Ecto neural progenitor cell (in vitro differentiated cells): ENCODE results near the gene CARS2.
"Not testable (repeated sequence)": the region's sequence is repeated elsewhere in the genome, so short reads cannot be mapped to it uniquely, and the experiment has no call there.

ENCODE experiments used
- DNase-seq: peaks from one replicate; pipeline ENCODE4 v3.0.0-alpha.2; 2018; ENCODE audit warnings: low spot score

CARS2 gene

DNA sequence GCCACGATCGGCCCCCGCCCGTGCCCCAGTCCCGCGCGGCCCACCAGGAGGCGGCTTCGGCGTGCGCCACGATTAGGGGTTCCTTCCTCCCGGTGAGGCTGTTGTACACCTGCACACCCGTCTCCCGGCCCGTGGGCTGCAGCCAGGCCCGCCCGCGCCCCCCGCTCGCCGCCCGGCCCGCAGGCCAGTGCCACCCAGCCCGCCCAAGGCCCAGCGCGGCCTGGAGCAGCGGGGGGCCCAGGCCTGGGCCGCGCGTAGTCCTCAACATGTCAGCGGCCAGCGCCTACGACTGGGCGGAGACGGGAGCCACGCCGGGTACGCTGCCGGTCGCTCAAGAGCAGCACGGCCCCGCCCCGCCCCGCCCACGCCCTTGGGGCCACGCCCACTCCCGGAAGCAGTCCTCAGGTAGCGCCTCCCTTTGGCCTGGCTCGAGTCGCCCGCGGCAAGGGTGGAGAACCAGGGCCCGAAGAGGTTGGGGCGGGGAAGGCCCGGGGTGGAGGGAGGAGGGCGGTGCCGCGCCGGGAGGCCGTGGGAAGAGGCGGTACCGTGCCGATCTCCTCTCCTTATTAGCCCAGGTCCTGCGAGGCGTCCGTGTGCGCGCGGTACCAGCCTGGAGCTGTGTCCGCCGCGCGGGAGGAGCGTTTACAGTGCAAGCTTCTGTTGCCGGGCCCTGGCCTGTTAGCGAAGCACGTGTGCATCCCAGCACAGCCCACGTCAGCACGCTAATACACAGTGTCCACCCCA lies at the start of gene CARS2:
CARS2 (minus strand) TSS at position 291 of the 744 bp plus-strand sequence; CDS start at position 268, 23 bp downstream.
- peak; percentile 99 for DNase-seq

DNA sequence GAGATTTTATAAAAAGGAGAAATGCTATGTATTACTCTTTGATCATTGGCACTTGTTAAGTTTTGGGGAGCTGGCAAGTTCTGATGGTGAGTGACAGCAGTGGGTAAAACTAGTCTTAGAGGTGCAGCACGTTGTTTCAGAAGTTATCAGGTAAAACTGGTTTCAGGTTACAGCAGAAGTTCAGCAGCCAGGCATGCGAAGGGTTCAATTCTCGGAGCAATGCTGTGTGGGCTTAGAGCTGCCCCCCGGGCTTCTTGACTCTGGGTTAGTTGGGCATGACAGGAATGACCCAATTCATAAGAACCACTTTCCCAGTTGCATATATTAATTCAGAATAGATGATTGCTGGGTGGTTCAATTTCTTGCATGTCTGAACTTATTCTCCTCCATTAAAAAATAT lies 42.4 kb upstream of the CARS2 start:
- DNase-seq, result no peak

DNA sequence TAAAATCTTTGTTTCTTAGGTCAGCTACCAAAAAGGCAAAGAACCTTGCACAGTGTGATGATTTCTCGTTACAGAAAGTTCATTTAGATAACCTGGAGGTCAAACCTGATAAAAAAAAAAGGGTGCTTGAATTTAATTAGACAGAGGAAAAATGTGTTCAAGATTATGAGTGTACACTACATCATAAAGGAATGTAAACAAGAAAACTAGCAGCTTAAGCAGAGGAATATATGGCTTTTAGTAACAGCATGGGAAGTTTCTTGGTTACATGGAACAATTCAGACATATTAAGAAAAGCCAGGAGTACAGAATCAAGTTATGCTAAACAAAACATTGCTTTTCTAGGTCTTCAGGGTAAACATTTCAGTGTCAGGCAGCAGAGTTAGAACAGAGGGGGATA lies 40.5 kb upstream of the CARS2 start:
- no peak for DNase-seq

DNA sequence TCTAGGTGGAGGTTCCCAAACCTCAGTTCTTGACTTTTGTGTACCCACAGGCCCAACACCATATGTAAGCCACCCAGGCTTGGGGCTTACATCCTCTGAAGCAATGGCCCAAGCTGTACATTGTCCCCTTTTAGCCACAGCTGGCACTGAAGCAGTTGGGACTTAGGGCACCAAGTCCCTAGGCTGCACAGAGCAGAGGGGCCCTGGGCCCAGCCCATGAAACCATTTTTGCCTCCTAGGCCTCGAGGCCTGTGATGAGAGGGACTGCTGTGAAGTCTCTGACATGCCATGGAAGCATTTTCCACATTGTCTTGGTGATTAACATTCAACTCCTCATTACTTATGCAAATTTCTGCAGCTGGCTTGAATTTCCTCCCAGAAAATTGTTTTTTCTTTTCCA lies 37.8 kb upstream of the CARS2 start:
- no peak for DNase-seq

- DNase-seq, result no peak
These were observed 31.6 kb upstream of the CARS2 start for GRCh38 chr13:110737555-110737954.

- DNase-seq, result no peak
These were observed 28.6 kb upstream of the CARS2 start for GRCh38 chr13:110734561-110734960.

- no peak for DNase-seq
These were observed 25.2 kb upstream of the CARS2 start for GRCh38 chr13:110731072-110731471.

DNA sequence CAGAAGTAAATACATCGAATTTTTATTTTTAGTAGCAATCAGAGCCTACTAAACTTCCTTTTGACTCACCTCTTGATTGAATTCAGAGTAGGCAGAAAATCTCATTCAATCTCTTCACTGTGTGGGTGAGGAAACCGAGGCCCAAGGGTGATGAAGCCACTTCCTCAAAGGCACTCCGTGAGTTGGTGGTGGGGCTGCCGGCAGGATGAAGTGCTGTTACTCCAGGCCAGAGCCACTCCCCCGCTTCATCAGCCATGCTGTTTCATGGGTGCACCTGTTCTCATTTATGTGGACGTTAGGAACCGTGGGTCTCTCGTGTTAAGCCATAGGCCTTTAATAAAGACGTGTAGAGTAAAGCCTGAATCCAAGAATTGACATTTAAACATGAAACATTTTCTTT lies 20.8 kb upstream of the CARS2 start:
- no peak for DNase-seq

- not testable (repeated sequence) for DNase-seq
These were observed 20.2 kb upstream of the CARS2 start for GRCh38 chr13:110726153-110726552.

DNA sequence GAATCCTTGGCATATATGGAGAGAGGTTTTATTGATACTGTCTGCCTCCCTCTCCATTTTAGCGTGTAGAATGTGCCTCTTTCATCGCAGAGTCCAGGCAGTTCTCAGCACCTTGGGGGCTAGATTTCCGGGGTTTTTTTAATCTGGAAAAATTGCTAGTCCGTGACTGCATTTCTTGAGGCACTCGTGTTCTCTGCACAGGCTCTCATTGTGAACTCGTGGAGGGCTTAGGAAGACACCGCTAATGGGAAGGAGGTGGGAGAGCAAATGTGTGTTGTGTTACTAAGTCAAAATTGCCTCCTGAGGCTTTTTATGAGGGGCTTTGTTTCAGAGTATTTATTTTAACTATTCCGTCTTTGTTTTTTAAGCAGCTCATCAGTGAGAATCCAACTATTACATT lies 17.7 kb upstream of the CARS2 start:
- no peak for DNase-seq

GRCh38 chr13:110722971-110723370 lies 17.1 kb upstream of the CARS2 start:
- no peak for DNase-seq

DNA sequence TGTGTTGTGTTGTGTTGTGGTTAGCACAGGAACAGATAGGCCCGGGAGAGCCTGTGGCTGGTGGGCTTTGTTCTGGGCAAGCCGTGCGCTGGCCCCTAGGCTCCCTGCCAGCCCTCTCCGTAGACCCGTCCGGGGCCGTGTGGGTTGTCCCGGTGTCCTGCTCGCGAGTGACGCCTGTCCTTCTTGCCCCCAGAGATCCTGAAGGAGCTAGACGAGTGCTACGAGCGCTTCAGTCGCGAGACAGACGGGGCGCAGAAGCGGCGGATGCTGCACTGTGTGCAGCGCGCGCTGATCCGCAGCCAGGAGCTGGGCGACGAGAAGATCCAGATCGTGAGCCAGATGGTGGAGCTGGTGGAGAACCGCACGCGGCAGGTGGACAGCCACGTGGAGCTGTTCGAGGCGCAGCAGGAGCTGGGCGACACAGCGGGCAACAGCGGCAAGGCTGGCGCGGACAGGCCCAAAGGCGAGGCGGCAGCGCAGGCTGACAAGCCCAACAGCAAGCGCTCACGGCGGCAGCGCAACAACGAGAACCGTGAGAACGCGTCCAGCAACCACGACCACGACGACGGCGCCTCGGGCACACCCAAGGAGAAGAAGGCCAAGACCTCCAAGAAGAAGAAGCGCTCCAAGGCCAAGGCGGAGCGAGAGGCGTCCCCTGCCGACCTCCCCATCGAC lies 13.3 kb upstream of the CARS2 start:
- DNase-seq, result no peak

GRCh38 chr13:110716247-110716515 lies 10.3 kb upstream of the CARS2 start:
- DNase-seq, result peak; percentile 67

GRCh38 chr13:110715395-110716246 lies 9.7 kb upstream of the CARS2 start:
- peak; percentile 98 for DNase-seq

GRCh38 chr13:110714797-110715394 lies 9.0 kb upstream of the CARS2 start:
- DNase-seq, result no peak

- peak; percentile 77 for DNase-seq
These were observed 8.3 kb upstream of the CARS2 start for GRCh38 chr13:110713981-110714796.

DNA sequence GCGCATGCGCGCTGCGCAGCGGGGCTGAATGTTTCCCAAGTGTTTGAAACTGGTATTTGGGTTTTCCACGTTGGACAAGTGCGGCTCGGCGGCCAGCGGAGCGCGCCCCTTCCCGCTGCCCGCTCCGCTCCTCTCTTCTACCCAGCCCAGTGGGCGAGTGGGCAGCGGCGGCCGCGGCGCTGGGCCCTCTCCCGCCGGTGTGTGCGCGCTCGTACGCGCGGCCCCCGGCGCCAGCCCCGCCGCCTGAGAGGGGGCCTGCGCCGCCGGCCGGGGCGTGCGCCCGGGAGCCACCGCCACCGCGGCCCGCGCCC lies 7.7 kb upstream of the CARS2 start, which contains the start of gene ING1:
ING1 (plus strand) TSS at position 59 of the 311 bp plus-strand sequence. CDS start 450 bp downstream, outside the sequence.
- DNase-seq, result no peak

DNA sequence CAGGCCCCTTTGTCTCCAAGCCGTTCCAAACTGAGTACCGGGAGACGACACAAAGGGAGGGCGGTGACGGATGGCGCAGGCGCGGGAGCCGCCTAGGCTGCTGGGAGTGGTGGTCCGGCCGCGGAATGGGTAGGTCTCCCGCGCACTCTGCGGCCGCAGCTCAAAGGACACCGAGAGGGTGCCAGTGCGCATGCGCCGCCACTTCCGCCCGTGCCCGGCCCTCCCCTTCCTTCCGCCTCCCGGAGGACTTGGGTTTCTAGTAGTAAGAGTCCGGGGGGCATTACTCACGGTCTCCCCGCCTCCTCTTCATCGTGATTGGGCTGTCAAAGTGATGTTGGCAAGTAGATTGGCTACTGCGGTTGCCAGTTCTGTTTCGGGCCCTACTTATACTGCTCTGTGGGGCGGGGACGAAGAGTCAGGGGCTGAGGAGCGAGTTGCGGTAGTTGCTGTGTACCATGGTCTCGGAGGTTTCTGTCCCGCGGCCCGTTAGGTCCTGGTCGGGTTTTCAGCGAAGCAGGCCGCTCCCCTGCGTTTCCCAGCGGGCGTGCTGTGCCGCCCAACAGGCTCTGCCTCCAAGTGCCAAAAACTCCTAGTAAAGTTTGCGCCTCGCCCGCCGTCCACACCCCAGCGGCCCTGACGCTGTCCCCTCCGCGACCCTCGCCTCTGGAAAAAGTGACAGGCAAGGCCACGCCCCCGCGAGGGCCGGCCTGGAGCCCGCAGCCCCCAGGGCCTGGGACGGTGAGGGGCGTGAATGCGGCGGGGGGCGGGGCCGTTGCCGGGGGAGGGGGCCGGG lies 7.1 kb upstream of the CARS2 start:
- peak; percentile 100 for DNase-seq

DNA sequence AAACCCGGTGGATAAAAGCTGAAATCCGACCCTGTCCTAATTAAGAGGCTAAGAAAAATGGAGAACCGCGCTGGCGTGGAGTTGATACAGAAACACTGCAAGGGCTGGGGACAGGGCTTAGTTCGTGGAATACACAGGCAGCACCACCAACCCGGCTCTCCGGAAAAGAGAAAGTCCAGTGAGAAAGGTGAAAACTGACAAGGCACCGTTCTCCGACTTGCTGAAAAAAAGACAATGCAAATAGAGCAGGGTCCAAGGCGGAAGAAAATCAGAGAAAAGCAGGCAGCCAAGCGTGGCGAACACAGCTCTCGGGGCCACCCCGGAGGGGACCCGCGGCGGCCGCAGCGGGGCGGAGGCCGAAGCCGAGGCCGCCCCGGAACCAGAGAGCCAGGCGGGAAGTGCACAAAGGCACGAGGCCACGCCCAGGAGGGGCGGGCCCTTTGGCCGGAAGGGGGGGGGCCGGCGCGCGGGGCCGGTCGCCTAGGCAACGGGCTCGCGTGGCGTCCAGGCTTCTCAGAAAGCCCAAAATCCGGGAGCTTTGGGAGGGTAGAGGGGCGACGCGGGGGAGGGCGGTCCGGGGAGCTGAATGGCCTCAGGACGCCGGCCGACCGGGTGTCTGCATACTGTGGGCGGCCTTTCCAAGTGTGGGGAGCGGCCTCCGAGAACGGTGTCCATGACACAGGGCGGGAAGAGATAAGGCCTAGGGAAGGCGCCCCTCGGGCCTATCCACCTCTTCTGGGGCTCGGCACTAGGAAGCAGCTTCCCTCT lies 6.3 kb upstream of the CARS2 start:
- DNase-seq, result peak; percentile 95
